Measurements from ENCODE around the gene CASZ1. TPM values are rescaled to one million over a fixed set of nuclear protein-coding genes. Genes with fewer than 3 reads are reported as not detected.

Gene CASZ1
- polyA plus RNA-seq, 3 donors: 0.30 to 3.7 (median 0.50) TPM

- Mint-ChIP-seq H3K27ac (no peak overlapping the region), H3K27me3 (ENCODE audit: low read depth in 3 of 3) (peaks cover 2 to 5% (median 3%) of the 10 kb centered on the region in 3 donors), H3K4me3 (no peak overlapping the region), H3K4me1 (no peaks in the 10 kb centered on the region), H3K9me3 (no peaks in the 10 kb centered on the region), H3K36me3 (no peaks in the 10 kb centered on the region)
- Histone ChIP-seq H3K9ac (ENCODE audit: insufficient read depth, low read length, poor library complexity, severe bottlenecking) (no peak overlapping the region), H4K20me1 (ENCODE audit: insufficient read depth, low read length) (no peaks in the 10 kb centered on the region), H2AFZ (ENCODE audit: insufficient read depth, low read depth, low read length, poor library complexity, severe bottlenecking) (no peak overlapping the region), H3K4me1 (ENCODE audit: control insufficient read depth in 1 of 2, insufficient read depth in 2 of 2, low read length in 2 of 2) (no peaks in the 10 kb centered on the region), H3K27me3 (ENCODE audit: control insufficient read depth in 2 of 2, insufficient read depth in 2 of 2, low read length in 2 of 2) (no peaks in the 10 kb centered on the region), H3K9me3 (replicated peaks in 1 of 2; ENCODE audit: control insufficient read depth in 1 of 2, insufficient read depth in 1 of 2, low read length in 2 of 2) (no peaks in the 10 kb centered on the region), H3K27ac (ENCODE audit: low read depth in 1 of 2, low read length in 2 of 2) (no peak overlapping the region), H3K4me3 (replicated peaks in 1 of 3; ENCODE audit: low read depth in 2 of 3, low read length in 3 of 3) (no peak overlapping the region), H3K79me2 (ENCODE audit: insufficient read depth, low read length) (no peaks in the 10 kb centered on the region), H3K4me2 (replicated peaks; ENCODE audit: extremely low read depth, low read length, poor library complexity, severe bottlenecking) (no peak overlapping the region), H3K36me3 (replicated peaks in 1 of 2; ENCODE audit: control insufficient read depth in 1 of 2, insufficient read depth in 2 of 2, low read length in 2 of 2) (no peaks in the 10 kb centered on the region)
- WGBS (ENCODE audit: insufficient coverage): 96% methylated on average over 7 of the region's 7 CpGs
- TF ChIP-seq CTCF (IDR thresholded peaks at IDR 0.05): no peak
- DNase-seq: no peak
- intact Hi-C loops (cut with micrococcal nuclease): loop anchor here in 1 of 2 donors (10.0 kb wide), 1 partner anchor 61 kb away; no protein-coding TSS in a partner anchor
These were observed 19.8 kb upstream of the CASZ1 start for GRCh38 chr1:10816233-10816632.

- Mint-ChIP-seq H3K27ac (no peak overlapping the region), H3K4me3 (no peak overlapping the region)
These were observed 19.4 kb upstream of the CASZ1 start for GRCh38 chr1:10815858-10816195.

More at GRCh38 chr1:10815858-10816195, 19.4 kb upstream of the CASZ1 start:
- H3K9me3 Mint-ChIP-seq: no peaks in the 10 kb centered on the region
- Histone ChIP-seq H3K9me3 (replicated peaks in 1 of 2; ENCODE audit: control insufficient read depth in 1 of 2, insufficient read depth in 1 of 2, low read length in 2 of 2) (no peaks in the 10 kb centered on the region), H3K4me1 (ENCODE audit: control insufficient read depth in 1 of 2, insufficient read depth in 2 of 2, low read length in 2 of 2) (no peaks in the 10 kb centered on the region), H3K79me2 (ENCODE audit: insufficient read depth, low read length) (no peaks in the 10 kb centered on the region), H3K4me3 (replicated peaks in 1 of 3; ENCODE audit: low read depth in 2 of 3, low read length in 3 of 3) (no peak overlapping the region), H2AFZ (ENCODE audit: insufficient read depth, low read depth, low read length, poor library complexity, severe bottlenecking) (no peak overlapping the region), H3K4me2 (replicated peaks; ENCODE audit: extremely low read depth, low read length, poor library complexity, severe bottlenecking) (no peak overlapping the region), H3K36me3 (replicated peaks in 1 of 2; ENCODE audit: control insufficient read depth in 1 of 2, insufficient read depth in 2 of 2, low read length in 2 of 2) (no peaks in the 10 kb centered on the region), H3K9ac (ENCODE audit: insufficient read depth, low read length, poor library complexity, severe bottlenecking) (no peak overlapping the region), H3K27me3 (ENCODE audit: control insufficient read depth in 2 of 2, insufficient read depth in 2 of 2, low read length in 2 of 2) (no peaks in the 10 kb centered on the region), H3K27ac (ENCODE audit: low read depth in 1 of 2, low read length in 2 of 2) (no peak overlapping the region), H4K20me1 (ENCODE audit: insufficient read depth, low read length) (no peaks in the 10 kb centered on the region)
- intact Hi-C loops (cut with micrococcal nuclease): loop anchor here in 1 of 2 donors (10.0 kb wide), 1 partner anchor 61 kb away; no protein-coding TSS in a partner anchor
- H3K4me1 Mint-ChIP-seq: no peaks in the 10 kb centered on the region
- H3K27me3 Mint-ChIP-seq (ENCODE audit: low read depth in 3 of 3): peaks cover 3 to 5% (median 4%) of the 10 kb centered on the region in 3 donors
- 93% methylated on average over 2 of the region's 5 CpGs for WGBS (ENCODE audit: insufficient coverage)
- no peak for DNase-seq
- TF ChIP-seq CTCF (IDR thresholded peaks at IDR 0.05): no peak
- H3K36me3 Mint-ChIP-seq: no peaks in the 10 kb centered on the region

All from CD14-positive monocyte (primary cell).